ENCODE measurements around the gene ZFYVE27. TPM values are rescaled to one million over a fixed set of nuclear protein-coding genes. Genes with fewer than 3 reads are reported as not detected.

Gene ZFYVE27
- total RNA-seq, 1 experiment from 2014 or later, result 31.7 TPM

DNA sequence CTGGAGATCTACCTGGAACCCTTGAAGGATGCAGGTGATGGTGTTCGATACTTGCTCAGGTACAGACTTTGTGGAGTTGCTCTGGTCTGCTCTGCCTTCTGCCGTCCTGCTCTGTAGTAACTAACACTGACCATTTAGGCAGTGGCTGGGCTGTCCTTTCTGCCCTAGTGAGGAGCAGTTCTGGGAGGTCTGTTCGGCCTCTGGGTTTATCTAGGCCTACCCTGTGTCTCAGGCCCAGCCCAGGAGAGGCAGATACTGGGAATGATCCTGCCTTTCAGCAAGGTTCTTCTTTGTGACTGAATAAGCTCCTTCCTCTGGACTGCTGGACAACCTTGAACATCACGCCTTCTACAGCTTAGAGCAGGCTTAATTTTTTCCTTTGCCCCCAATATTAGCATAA lies 1.7 kb downstream of the ZFYVE27 start:
- Histone ChIP-seq H3K27ac (ENCODE audit: low read depth, low read length, poor library complexity, severe bottlenecking) (no peak overlapping the region), H3K27me3 (replicated peaks; ENCODE audit: insufficient read depth, low read depth, low read length, poor library complexity) (no peaks in the 10 kb centered on the region), H3K4me1 (ENCODE audit: insufficient read depth, low read length, poor library complexity, severe bottlenecking) (peaks cover 15% of the 10 kb centered on the region), H3K9me3 (ENCODE audit: low read depth, low read length, poor library complexity, severe bottlenecking) (no peaks in the 10 kb centered on the region), H3K36me3 (ENCODE audit: insufficient read depth, low read length, poor library complexity, severe bottlenecking) (peaks cover 9% of the 10 kb centered on the region), H3K4me3 (ENCODE audit: low read depth, low read length, poor library complexity, severe bottlenecking) (no peak overlapping the region)
- no peak for DNase-seq (ENCODE audit: low spot score)
- ChIA-PET CTCF (no interaction called here), POLR2A (ENCODE audit: low non-redundant PET) (no interaction called here)
- no TSS peak for BruUV-seq (replicated peaks)
- TF ChIP-seq EZH2 (IDR thresholded peaks at IDR 0.05; ENCODE audit: borderline replicate concordance, low read depth, low read length, poor library complexity, severe bottlenecking), result no peak
- intact Hi-C loops (cut with micrococcal nuclease; ENCODE audit: unreplicated experiment), result no loop called here

DNA sequence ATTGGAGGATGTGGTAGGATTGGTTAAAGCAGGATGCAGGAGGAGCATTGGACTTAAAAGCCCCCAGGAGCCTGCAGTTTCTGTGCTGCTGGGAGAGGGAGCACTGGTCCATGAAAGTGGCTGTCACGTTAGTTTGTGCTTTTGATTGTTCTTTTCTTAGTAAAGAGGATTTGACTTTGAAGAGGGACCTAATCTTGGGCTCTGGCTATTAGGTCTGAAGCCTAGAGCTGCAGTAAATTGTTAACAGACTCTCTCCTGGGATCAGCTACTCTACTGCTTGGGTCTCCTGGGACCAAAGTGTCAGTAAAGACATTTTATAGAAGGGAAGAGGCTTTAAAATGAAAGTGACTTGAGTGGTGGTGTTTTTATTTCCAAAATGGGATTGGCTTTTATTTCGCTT lies 3.7 kb downstream of the ZFYVE27 start:
- ChIA-PET POLR2A (ENCODE audit: low non-redundant PET) (no interaction called here), CTCF (no interaction called here)
- H3K27ac ChIP-seq (ENCODE audit: low read depth, low read length, poor library complexity, severe bottlenecking), result no peak overlapping the region
- H3K36me3 ChIP-seq (ENCODE audit: insufficient read depth, low read length, poor library complexity, severe bottlenecking), result peaks cover 13% of the 10 kb centered on the region
- peaks cover 15% of the 10 kb centered on the region for H3K4me1 ChIP-seq (ENCODE audit: insufficient read depth, low read length, poor library complexity, severe bottlenecking)
- TF ChIP-seq EZH2 (IDR thresholded peaks at IDR 0.05; ENCODE audit: borderline replicate concordance, low read depth, low read length, poor library complexity, severe bottlenecking), result no peak
- peak; percentile 16; the same call in 1 of the 2 replicates for TF ChIP-seq CTCF (conservative IDR thresholded peaks at IDR 0.05; ENCODE audit: low read depth, low read length)
- H3K4me3 ChIP-seq (ENCODE audit: low read depth, low read length, poor library complexity, severe bottlenecking), result no peak overlapping the region
- peak; percentile 68 for DNase-seq (ENCODE audit: low spot score)
- H3K9me3 ChIP-seq (ENCODE audit: low read depth, low read length, poor library complexity, severe bottlenecking), result no peaks in the 10 kb centered on the region
- intact Hi-C loops (cut with micrococcal nuclease; ENCODE audit: unreplicated experiment), result no loop called here
- BruUV-seq (replicated peaks), result no TSS peak
- H3K27me3 ChIP-seq (replicated peaks; ENCODE audit: insufficient read depth, low read depth, low read length, poor library complexity), result no peaks in the 10 kb centered on the region

- Histone ChIP-seq H3K27ac (ENCODE audit: low read depth, low read length, poor library complexity, severe bottlenecking) (no peak overlapping the region), H3K36me3 (ENCODE audit: insufficient read depth, low read length, poor library complexity, severe bottlenecking) (peaks cover 31% of the 10 kb centered on the region), H3K4me3 (ENCODE audit: low read depth, low read length, poor library complexity, severe bottlenecking) (no peak overlapping the region), H3K27me3 (replicated peaks; ENCODE audit: insufficient read depth, low read depth, low read length, poor library complexity) (no peaks in the 10 kb centered on the region), H3K4me1 (ENCODE audit: insufficient read depth, low read length, poor library complexity, severe bottlenecking) (peaks cover 11% of the 10 kb centered on the region), H3K9me3 (ENCODE audit: low read depth, low read length, poor library complexity, severe bottlenecking) (no peaks in the 10 kb centered on the region)
- intact Hi-C loops (cut with micrococcal nuclease; ENCODE audit: unreplicated experiment), result no loop called here
- POLR2A ChIA-PET (ENCODE audit: low non-redundant PET), result no interaction called here
- no TSS peak for BruUV-seq (replicated peaks)
- no peak for DNase-seq (ENCODE audit: low spot score)
- TF ChIP-seq CTCF (conservative IDR thresholded peaks at IDR 0.05; ENCODE audit: low read depth, low read length) (no peak), EZH2 (IDR thresholded peaks at IDR 0.05; ENCODE audit: borderline replicate concordance, low read depth, low read length, poor library complexity, severe bottlenecking) (no peak)
- CTCF ChIA-PET, result interaction anchor here (0.7 kb wide), 1 partner anchor 42 kb away, joined by 4 read pairs; no protein-coding TSS in a partner anchor
Observed at GRCh38 chr10:97743169-97743943, 6.4 kb downstream of the ZFYVE27 start.

Measured in A673 (cell line).